Measurements from ENCODE around the gene MRAS. TPM values are rescaled to one million over a fixed set of nuclear protein-coding genes. Genes with fewer than 3 reads are reported as not detected.

The MRAS gene
- total RNA-seq, 2 experiments from 2014 or later: not detected

DNA sequence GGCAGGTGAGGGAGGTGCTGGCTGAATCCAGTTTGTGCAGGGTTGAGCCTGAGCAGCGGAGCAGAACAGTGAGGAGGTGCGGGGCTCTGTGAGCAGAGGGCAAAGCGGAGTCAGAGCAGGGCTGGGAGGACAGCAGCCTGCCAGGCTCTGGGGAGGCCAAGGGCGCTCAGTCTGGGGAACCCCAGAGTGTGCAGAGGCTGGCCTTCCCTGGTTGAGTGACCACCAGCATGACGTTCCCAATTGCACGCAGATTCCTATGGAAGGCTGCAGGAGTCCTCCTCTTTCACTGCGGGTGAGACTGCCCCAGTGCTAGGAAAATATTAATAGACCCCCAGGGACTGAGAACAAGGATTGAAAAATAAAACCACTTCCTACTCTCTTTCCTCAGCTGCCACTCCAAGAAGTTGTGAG, 13.2 kb downstream of the MRAS start:
- ATAC-seq (no peak), DNase-seq (no peak)
- CTCF ChIA-PET: no interaction called here
- Mint-ChIP-seq H3K9me3 (ENCODE audit: insufficient read depth) (no peaks in the 10 kb centered on the region), H3K27me3 (ENCODE audit: low read depth) (peaks cover 3% of the 10 kb centered on the region), H3K4me3 (no peak overlapping the region), H3K27ac (no peak overlapping the region), H3K4me1 (ENCODE audit: low read depth) (no peaks in the 10 kb centered on the region), H3K36me3 (ENCODE audit: low read depth) (no peaks in the 10 kb centered on the region)
- POLR2A ChIA-PET: no interaction called here

DNA sequence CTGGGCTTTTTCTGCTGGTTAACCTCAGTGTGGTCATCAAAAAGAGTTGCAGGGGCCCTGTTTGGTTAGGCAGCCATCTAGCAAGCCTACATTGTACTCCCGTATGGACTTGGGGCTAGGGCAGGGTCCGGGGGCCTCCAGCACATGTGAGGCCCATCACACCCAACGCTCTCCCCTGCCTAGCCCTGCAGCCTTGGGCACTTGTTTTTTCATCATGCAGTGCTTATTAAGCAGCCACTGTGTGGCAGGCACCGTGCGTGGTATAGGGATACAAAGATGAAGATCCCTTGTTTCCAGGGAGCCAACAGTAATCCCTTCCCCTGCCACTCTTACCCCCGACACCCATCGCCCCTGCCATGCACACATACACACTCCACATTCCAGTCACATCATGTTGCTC, 14.2 kb downstream of the MRAS start:
- Mint-ChIP-seq H3K4me3 (no peak overlapping the region), H3K27me3 (ENCODE audit: low read depth) (peaks cover 3% of the 10 kb centered on the region), H3K27ac (no peak overlapping the region), H3K9me3 (ENCODE audit: insufficient read depth) (no peaks in the 10 kb centered on the region), H3K4me1 (ENCODE audit: low read depth) (no peaks in the 10 kb centered on the region), H3K36me3 (ENCODE audit: low read depth) (no peaks in the 10 kb centered on the region)
- DNase-seq (no peak), ATAC-seq (no peak)
- ChIA-PET POLR2A (no interaction called here), CTCF (no interaction called here)

DNA sequence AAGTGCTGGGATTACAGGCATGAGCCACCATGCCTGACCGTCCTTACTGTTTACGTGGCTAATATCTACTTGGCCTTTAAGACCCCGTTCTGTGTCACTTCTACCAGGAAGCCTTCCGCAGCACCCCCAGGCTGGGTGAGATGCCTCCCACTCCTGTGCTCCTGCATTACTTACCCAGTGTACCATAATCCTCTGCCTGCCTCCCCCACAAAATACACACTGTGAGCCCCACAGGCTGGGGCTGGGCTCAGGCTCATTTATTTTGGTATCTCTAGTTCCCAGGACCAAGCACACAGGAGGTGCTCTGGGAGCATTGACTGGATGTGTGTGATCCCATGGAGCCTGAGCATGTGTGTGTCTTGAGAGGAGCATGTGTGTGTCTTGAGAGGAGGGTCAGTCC, 14.9 kb downstream of the MRAS start:
- no peaks in the 10 kb centered on the region for H3K9me3 Mint-ChIP-seq (ENCODE audit: insufficient read depth)
- no peak overlapping the region for H3K4me3 Mint-ChIP-seq
- H3K27me3 Mint-ChIP-seq (ENCODE audit: low read depth): peaks cover 3% of the 10 kb centered on the region
- H3K4me1 Mint-ChIP-seq (ENCODE audit: low read depth): no peaks in the 10 kb centered on the region
- DNase-seq (no peak), ATAC-seq (no peak)
- no peaks in the 10 kb centered on the region for H3K36me3 Mint-ChIP-seq (ENCODE audit: low read depth)
- no peak overlapping the region for H3K27ac Mint-ChIP-seq
- ChIA-PET CTCF (no interaction called here), POLR2A (no interaction called here)

DNA sequence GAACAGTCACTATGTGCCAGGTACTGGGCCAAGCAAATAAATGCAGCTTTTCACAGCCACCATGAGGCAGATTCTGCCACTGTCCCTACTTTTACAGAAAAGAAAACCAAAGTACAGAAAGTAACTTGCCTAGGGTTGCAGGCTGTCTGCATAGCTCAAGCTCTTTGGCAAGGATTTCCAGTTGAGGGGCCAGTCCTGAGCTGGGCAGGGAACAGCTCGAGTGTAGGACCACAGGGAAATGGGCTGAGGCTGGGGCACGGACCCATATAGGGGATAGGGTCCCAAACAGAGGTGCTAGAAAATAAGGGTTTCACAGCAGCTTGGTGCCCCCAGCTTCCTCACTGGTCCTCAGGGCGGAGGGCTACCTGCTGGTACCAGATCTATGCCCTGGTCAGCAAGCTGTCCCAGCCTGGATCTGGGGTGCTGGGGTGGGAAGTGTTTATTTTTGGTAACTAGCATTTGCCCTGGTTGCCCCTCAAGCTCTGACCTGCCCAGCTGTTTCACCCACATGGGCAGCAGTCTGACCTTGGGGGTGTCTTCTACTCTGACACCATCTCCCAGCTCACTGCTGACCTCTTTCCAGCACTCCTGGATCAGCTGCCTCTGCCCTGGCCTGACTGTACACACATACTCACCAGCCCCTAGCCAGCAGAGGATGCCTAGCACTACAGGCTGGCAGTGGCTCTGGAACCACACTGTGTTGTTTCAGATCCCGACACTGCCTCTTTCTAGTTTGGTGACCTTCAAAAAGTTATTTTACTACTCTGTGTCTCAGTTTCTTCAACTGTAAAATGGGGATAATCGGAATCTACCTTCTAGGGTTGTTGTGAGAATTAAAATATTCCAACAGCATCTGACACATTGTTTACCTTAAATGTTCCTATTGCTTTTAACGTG, 16.2 kb downstream of the MRAS start:
- DNase-seq (no peak), ATAC-seq (no peak)
- ChIA-PET CTCF (no interaction called here), POLR2A (no interaction called here)
- peaks cover 3% of the 10 kb centered on the region for H3K27me3 Mint-ChIP-seq (ENCODE audit: low read depth)
- no peak overlapping the region for H3K27ac Mint-ChIP-seq
- H3K36me3 Mint-ChIP-seq (ENCODE audit: low read depth): no peaks in the 10 kb centered on the region
- no peak overlapping the region for H3K4me3 Mint-ChIP-seq
- no peaks in the 10 kb centered on the region for H3K9me3 Mint-ChIP-seq (ENCODE audit: insufficient read depth)
- no peaks in the 10 kb centered on the region for H3K4me1 Mint-ChIP-seq (ENCODE audit: low read depth)

DNA sequence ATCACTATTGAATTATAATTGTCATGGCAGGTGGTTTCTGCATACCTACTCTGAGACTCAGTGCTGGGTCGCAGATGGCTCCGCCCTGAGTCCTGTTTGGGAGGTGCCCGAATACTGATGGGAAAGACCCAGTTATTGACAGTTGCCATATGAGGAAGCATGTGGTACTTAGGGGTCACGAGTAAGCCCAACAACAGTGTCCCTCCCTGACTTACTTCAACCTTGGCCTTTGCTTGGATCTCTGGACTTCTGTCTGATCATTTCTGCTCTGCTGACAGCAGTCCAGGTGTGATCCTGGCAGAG, 16.8 kb downstream of the MRAS start:
- no peaks in the 10 kb centered on the region for H3K36me3 Mint-ChIP-seq (ENCODE audit: low read depth)
- H3K27me3 Mint-ChIP-seq (ENCODE audit: low read depth): peaks cover 7% of the 10 kb centered on the region
- H3K27ac Mint-ChIP-seq: no peak overlapping the region
- no peaks in the 10 kb centered on the region for H3K4me1 Mint-ChIP-seq (ENCODE audit: low read depth)
- DNase-seq (no peak), ATAC-seq (no peak)
- CTCF ChIA-PET: no interaction called here
- no peak overlapping the region for H3K4me3 Mint-ChIP-seq
- POLR2A ChIA-PET: no interaction called here
- H3K9me3 Mint-ChIP-seq (ENCODE audit: insufficient read depth): no peaks in the 10 kb centered on the region

DNA sequence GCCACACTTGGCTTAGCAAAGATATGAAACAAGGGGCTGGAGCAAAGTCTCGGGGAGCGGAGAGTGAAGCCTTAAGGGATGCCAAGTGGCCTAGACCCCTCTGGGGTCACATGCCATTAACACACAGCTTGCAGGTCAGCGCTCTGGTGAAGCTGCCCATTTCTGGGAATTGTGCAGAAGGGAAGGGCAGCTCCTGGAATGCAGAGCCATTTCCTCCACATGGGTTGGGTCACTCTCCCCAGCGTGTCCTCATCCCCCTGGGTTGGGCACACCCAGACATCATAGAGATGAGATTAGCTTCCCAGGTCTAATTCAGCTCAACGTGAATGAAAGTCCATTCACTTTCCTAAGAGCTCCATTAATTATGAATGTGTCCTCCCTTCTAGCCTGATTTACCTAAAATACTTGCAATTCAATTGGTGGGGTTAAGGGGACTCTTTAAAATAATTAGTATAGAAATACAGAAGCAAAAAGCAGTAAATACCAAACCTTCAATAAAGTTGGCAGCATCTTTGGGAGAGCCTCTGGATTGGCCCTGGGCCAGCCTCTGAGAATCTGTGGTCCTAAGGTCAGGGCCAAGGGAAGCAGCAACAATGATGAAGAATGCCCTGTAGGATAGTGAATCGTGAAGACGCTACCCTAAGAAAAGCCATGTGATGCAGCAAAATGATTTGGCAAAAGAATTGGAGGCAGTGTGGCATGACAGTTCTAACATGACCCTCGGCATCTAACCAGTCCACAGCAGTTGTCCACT, 17.8 kb downstream of the MRAS start:
- H3K9me3 Mint-ChIP-seq (ENCODE audit: insufficient read depth): no peaks in the 10 kb centered on the region
- no peak for ATAC-seq
- no peak overlapping the region for H3K4me3 Mint-ChIP-seq
- H3K4me1 Mint-ChIP-seq (ENCODE audit: low read depth): peaks cover 2% of the 10 kb centered on the region
- peaks cover 14% of the 10 kb centered on the region for H3K27me3 Mint-ChIP-seq (ENCODE audit: low read depth)
- POLR2A ChIA-PET: no interaction called here
- H3K27ac Mint-ChIP-seq: no peak overlapping the region
- CTCF ChIA-PET: no interaction called here
- no peaks in the 10 kb centered on the region for H3K36me3 Mint-ChIP-seq (ENCODE audit: low read depth)
- no peak for DNase-seq

DNA sequence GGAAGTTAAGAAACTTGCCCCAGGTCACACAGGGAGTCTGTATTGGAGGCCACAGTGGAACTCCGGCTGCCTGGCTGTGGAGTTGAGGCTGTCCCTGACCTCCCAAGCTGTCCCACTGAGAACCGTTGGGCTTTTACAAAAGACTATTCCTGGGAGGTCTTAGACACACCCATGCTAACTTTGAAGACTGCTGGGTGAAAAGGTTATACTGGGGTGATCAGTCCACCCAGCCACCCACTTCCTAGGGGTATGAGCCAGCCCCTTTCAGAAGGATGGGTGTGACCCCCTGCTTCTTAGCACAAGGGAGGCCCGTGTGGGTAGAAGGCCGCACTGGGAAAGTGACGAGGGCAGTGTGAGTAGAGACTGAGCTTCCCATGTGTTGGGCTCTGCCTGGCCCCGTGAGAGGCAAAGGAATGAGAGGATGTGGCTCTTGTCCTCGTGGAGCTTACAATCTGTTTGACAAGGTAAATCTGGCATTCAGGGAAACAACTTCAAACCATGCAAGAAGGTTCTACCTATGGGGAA, 19.0 kb downstream of the MRAS start:
- H3K27me3 Mint-ChIP-seq (ENCODE audit: low read depth): peaks cover 20% of the 10 kb centered on the region
- no peaks in the 10 kb centered on the region for H3K36me3 Mint-ChIP-seq (ENCODE audit: low read depth)
- ATAC-seq: no peak
- DNase-seq: no peak
- no peak overlapping the region for H3K4me3 Mint-ChIP-seq
- no peaks in the 10 kb centered on the region for H3K9me3 Mint-ChIP-seq (ENCODE audit: insufficient read depth)
- H3K27ac Mint-ChIP-seq: no peak overlapping the region
- peaks cover 2% of the 10 kb centered on the region for H3K4me1 Mint-ChIP-seq (ENCODE audit: low read depth)
- CTCF ChIA-PET: no interaction called here
- POLR2A ChIA-PET: no interaction called here

DNA sequence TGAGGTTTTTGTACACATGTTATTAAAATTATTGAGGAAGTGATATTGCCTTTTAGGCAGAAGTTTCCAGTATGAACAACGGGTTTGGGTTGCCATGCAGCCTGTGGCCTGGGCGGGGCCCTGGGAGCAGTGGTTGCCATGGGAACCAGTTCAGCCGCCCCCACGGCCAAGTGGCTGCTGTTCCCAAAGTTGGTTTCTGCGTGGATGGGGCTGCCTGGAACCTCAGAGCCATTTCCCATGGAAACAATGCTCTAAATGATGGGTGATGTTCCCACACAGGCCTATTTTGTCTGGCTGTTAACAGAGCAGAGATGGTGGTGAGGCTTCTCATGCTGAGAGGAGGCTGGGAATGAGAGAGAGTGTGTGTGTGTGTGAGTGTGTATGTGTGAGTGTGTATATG, 19.5 kb downstream of the MRAS start:
- CTCF ChIA-PET: no interaction called here
- Mint-ChIP-seq H3K36me3 (ENCODE audit: low read depth) (no peaks in the 10 kb centered on the region), H3K9me3 (ENCODE audit: insufficient read depth) (no peaks in the 10 kb centered on the region), H3K27me3 (ENCODE audit: low read depth) (peaks cover 20% of the 10 kb centered on the region), H3K4me1 (ENCODE audit: low read depth) (peaks cover 2% of the 10 kb centered on the region), H3K4me3 (no peak overlapping the region), H3K27ac (no peak overlapping the region)
- POLR2A ChIA-PET: no interaction called here
- no peak for DNase-seq
- no peak for ATAC-seq

DNA sequence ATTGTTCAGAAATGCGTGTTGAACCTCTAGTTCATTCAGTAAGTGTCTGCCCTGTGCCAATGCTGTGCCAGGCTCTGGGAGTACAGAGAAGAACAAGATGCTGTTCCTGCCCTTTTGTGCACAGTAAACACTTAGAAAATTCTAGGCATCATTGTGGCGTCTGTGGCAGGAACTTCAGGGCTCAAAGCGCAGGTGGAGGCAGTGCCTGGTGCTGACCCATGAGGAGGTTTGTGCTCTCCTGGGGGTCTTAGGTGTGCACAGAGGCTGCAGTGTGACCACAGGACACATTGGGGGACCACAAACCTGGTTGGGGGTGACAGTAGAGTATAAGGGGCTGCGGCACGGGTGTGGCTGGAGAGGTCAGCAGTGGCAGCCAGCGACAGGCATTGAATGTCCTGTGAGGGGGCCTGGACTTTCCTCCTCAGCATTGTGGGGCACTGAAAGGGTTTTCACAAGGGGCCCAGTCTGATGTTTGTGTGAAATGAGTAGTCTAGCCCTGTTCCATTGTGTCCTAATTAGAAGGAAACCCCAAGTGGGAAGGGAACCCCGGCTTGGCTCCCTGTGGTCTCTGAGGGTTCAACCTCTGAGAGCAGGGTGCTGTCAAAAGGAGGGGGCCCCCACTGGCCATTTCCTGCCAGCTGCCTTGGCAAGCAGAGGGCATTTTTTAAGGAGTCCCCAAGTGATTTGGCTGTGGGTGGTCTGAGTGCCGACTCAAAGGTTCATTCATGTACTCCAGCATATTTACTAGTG, 20.9 kb downstream of the MRAS start:
- no peak for ATAC-seq
- no peaks in the 10 kb centered on the region for H3K9me3 Mint-ChIP-seq (ENCODE audit: insufficient read depth)
- H3K4me3 Mint-ChIP-seq: no peak overlapping the region
- CTCF ChIA-PET: no interaction called here
- POLR2A ChIA-PET: no interaction called here
- no peak overlapping the region for H3K27ac Mint-ChIP-seq
- no peaks in the 10 kb centered on the region for H3K36me3 Mint-ChIP-seq (ENCODE audit: low read depth)
- peaks cover 20% of the 10 kb centered on the region for H3K27me3 Mint-ChIP-seq (ENCODE audit: low read depth)
- H3K4me1 Mint-ChIP-seq (ENCODE audit: low read depth): peaks cover 2% of the 10 kb centered on the region
- no peak for DNase-seq

DNA sequence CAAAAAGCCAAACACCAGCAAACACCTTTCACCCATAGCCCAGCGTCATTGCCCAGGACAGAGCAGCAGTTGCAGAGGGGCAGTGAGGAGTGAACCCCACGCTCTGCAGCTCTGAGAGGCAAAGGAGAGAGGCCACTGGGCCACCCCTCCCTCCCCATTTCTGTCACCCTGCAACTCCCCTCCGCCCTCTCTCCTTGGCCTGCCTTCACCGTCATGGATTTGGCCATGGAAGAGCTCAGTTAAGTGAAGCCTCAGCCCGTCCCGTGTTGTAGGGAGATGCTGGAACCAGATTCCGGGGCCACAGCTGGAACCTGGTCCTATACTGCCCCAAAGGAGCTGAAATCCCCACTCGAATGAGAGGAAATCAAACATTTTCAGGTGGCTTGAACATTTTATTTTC, 21.9 kb downstream of the MRAS start:
- CTCF ChIA-PET: interaction anchor here (1.1 kb wide), 1 partner anchor 40 kb away, joined by 3 read pairs; no protein-coding TSS in a partner anchor
- no peak overlapping the region for H3K27ac Mint-ChIP-seq
- no peaks in the 10 kb centered on the region for H3K9me3 Mint-ChIP-seq (ENCODE audit: insufficient read depth)
- H3K4me1 Mint-ChIP-seq (ENCODE audit: low read depth): peaks cover 2% of the 10 kb centered on the region
- ATAC-seq: no peak
- DNase-seq: no peak
- no peaks in the 10 kb centered on the region for H3K36me3 Mint-ChIP-seq (ENCODE audit: low read depth)
- POLR2A ChIA-PET: no interaction called here
- peaks cover 20% of the 10 kb centered on the region for H3K27me3 Mint-ChIP-seq (ENCODE audit: low read depth)
- no peak overlapping the region for H3K4me3 Mint-ChIP-seq

DNA sequence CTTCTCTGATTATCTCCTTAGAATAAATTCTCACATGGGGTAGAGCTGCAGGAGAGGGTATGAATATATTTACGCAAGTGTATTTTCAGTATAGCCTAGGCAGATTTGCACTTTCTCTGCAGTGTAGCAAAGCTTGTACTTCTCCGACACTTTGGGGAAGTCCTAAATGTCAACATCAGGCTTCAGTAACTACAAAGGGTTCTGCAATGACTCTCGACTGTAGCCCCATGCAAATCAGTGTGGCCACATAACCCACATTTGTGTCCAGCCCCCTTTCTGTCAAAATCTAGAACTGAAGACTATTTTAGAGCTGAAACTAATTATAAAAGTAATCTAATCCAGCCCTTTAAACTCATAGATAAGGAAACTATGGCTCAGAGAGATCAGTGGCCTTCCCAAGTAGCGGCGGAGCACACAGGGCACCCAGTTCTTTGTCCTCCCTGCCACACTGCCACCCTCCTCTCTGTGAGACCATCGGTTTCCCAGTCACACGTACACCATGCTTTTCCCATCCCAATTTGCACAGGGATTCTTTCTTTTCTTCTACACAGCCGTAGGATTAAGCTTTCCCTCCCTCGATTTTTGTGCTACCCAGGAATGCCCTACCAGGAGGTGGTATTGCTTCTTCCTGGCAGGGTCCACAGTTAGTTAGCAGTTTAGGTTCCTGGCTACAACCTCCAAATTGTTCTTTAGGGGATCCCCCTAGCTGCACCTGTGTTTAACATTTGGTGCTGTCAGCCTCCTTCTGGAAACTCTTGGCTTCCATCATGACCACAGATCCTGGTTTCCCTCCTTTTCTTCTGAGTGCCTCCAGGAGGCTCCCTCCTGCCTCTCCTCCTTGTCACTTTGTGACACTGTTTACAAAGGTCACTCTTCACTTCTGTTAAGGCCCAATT, 22.9 kb downstream of the MRAS start:
- H3K27me3 Mint-ChIP-seq (ENCODE audit: low read depth): peaks cover 20% of the 10 kb centered on the region

More for the DNA sequence above, 22.9 kb downstream of the MRAS start:
- no peak for DNase-seq
- no peak overlapping the region for H3K4me3 Mint-ChIP-seq
- H3K36me3 Mint-ChIP-seq (ENCODE audit: low read depth): no peaks in the 10 kb centered on the region
- no peak overlapping the region for H3K27ac Mint-ChIP-seq
- H3K4me1 Mint-ChIP-seq (ENCODE audit: low read depth): peaks cover 2% of the 10 kb centered on the region
- POLR2A ChIA-PET: no interaction called here
- ATAC-seq: no peak
- no peaks in the 10 kb centered on the region for H3K9me3 Mint-ChIP-seq (ENCODE audit: insufficient read depth)
- CTCF ChIA-PET: interaction anchor here (1.1 to 1.4 kb wide), 2 partner anchors 21 to 41 kb away, joined by 3 read pairs; no protein-coding TSS in a partner anchor

Measured in activated CD8-positive, alpha-beta T cell treated with anti-CD3 and anti-CD28 coated beads, Interleukin-2, amount 10 ng/mL, durations not matched to agents 7 days and 5 days (primary cell).